MM.1S (cell line): ENCODE data around the gene LDLRAD4.

ENCODE experiments used
- EZH2 ChIP-seq: fragments of 300-600 bp; sonication (generic); optimal IDR thresholded peaks from 2 replicates; pipeline ENCODE3; 2017; ENCODE audit warnings: low read depth, mild to moderate bottlenecking, antibody characterized with exemption, low read length, mixed read lengths
- TF ChIP-seq, protein P1 (sequence below): fragments of 300-600 bp; sonication (generic); IDR thresholded peaks from 2 replicates; pipeline ENCODE4 v1.5.1; 2016; ENCODE audit warnings: antibody characterized with exemption, low read length, mixed read lengths

GRCh38 chr18:13232971-13233786 lies 14.6 kb downstream of the LDLRAD4 start:
- TF ChIP-seq, protein P1, sequence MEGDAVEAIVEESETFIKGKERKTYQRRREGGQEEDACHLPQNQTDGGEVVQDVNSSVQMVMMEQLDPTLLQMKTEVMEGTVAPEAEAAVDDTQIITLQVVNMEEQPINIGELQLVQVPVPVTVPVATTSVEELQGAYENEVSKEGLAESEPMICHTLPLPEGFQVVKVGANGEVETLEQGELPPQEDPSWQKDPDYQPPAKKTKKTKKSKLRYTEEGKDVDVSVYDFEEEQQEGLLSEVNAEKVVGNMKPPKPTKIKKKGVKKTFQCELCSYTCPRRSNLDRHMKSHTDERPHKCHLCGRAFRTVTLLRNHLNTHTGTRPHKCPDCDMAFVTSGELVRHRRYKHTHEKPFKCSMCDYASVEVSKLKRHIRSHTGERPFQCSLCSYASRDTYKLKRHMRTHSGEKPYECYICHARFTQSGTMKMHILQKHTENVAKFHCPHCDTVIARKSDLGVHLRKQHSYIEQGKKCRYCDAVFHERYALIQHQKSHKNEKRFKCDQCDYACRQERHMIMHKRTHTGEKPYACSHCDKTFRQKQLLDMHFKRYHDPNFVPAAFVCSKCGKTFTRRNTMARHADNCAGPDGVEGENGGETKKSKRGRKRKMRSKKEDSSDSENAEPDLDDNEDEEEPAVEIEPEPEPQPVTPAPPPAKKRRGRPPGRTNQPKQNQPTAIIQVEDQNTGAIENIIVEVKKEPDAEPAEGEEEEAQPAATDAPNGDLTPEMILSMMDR: no peak
- TF ChIP-seq EZH2: no peak
